GM19239 (cell line): ENCODE data around the gene PKIB.

Experiments used
- DNase-seq: peaks from one replicate; pipeline ENCODE4 v3.0.0; 2011; ENCODE audit warnings: low spot score; ENCODE audit not compliant: insufficient read length
- FAIRE-seq: peaks from 2 replicates; lab custom pipeline; 2011; peaks lifted over from hg19 to GRCh38; lab: Jason Lieb, UNC

Gene PKIB

DNA sequence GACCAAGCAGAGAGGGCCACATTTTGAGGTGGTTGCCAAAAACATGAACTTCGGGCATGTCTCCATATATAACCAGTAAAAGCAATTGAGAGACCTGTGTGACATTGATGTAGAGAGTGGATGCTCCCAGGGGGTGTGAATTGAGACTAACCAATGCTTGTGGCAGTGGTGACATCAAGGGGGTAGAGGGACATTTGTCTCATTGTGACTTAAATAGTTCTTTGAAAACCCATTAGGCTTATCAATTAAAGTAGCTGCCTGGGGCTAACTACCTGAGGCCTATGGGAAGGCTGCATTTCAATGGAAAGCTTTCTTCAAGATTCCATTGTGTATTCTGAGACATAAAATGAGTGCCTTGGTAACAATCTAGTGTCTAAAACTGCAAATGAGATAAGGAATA lies 87.3 kb downstream of the PKIB start:
- FAIRE-seq (no peak), DNase-seq (no peak)

GRCh38 chr6:122701666-122702065 lies 91.5 kb downstream of the PKIB start:
- no peak for DNase-seq
- no peak for FAIRE-seq

DNA sequence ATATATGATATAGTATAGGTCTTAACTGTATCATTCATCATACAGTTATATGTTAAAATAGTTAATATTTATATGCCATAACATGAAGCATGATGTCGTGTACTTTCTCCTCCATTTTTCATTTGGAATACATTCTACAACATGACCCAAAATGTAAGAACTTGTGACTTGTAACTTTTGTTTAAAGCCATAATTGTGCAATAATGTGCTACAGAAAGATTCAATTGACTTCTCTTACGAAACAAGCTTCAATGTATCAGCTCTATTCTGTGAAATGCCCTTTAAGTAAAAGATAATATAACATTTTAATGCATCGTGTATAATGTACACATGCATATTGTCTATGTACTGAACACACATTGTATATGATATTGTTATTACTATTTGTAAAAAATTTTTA lies 92.6 kb downstream of the PKIB start:
- DNase-seq, result no peak
- FAIRE-seq, result no peak

DNA sequence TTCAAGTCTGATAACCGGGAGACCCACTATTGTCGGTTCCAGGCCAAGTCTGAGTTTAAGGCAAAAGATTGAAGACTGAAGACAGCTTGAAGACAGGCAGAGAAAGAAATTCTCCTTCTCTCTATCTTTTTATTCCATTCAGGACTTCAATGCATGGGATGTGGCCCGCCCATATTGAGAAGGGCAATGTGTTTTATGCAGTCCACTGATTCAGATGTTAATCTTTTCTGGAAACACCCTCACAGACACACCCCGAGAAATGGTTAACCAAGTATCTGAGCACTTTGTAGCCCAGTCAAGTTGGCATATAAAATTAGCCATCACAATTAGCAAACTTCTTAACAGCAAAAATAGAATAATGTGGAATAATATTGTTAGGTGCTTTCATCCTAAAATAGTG lies 93.9 kb downstream of the PKIB start:
- no peak for FAIRE-seq
- DNase-seq, result no peak

GRCh38 chr6:122709922-122710512 lies 99.8 kb downstream of the PKIB start:
- no peak for DNase-seq
- no peak for FAIRE-seq

DNA sequence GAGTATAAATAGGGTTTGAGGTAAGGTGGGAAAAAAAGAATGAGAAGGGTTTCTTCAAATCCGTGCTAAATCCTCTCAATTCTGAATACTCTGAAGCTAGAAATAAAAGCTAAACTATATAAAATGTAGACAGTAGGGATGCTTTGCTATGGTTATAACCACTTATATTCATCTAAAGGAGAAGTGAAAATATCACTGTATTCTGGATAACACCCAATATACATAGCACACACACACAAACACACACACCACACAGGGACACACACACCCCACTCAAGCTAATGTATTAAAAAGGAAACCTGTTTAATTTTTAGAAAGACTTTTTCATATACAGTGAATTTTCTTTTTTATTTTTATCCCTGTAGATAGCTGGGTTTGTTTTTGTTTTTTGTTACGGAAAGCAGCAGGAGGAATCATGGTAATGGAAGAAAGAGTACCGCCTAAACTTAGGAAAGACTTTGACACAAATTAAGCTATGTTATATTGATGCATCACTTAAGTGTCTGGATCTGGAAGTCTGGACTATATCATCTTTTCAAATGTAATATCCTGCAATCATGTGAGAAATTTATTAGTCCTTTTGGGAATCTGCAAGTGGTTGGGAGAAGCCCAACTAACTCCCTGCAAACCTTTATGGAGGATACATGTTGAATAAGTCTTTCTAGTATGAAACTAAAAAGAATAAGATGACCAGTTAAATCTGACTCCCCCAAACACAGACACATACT lies 100.9 kb downstream of the PKIB start:
- FAIRE-seq (no peak), DNase-seq (no peak)

- FAIRE-seq, result no peak
- DNase-seq, result no peak
Observed at GRCh38 chr6:122712093-122712447, 101.9 kb downstream of the PKIB start.

- no peak for DNase-seq
- FAIRE-seq, result no peak
Observed at GRCh38 chr6:122712448-122713137, 102.4 kb downstream of the PKIB start.

DNA sequence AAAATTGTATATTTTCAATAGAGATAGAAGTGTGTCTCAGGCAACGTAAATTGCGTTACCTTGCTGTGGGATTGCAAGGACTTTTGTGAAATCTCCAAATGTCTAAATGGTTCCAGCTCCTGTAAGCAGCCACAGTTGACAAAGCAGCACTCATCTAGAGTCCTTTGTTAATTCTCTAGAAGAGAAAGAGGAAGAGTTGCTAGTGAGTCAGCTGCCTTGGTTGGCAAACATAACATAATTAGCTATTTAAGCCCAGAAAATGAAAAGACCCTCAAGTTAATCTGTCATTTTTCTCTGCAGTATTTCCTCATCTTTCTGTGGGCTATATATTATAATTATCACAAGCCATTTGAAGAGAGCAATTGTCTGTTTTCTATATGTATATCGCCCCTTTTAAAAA lies 102.9 kb downstream of the PKIB start:
- FAIRE-seq (no peak), DNase-seq (no peak)

DNA sequence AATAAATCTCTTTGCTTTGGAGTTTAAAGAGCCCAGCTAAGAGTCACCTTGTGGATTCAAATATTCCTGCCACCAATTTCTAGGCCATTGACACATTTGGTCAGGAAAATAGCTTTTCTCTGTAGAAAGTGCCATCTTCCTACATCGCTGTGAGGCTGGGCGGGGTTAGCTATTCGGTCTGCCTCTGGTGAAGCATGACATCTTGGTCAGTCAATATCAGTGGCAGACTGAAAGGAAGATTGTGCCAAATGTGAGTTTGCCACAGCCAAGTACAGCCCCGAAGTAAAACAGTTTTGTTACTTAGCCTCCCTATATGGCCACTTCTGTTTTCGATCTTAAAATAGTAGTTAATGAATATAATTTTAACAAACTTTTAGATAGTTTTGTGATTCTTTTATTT lies 103.9 kb downstream of the PKIB start:
- no peak for DNase-seq
- no peak for FAIRE-seq

DNA sequence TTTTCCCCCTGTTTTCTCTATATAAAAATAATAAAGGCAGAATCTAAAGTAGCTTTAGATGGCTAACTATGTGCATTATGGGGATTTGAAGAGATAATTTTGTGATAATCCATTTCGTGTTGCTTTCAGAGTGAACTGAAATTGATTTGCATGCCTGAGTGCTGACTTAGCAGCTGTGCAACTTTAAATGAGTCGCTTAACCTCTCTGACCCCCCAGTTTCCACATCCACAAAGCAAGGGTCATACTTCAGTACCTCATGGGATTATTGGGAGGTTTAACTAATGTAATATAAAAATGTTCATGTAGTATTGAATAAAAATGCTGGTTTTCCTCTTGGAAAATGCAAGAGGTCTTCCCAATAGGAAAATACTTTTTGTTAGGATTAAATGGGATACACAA lies 105.5 kb downstream of the PKIB start:
- FAIRE-seq, result no peak
- DNase-seq, result no peak

- DNase-seq (no peak), FAIRE-seq (no peak)
Observed at GRCh38 chr6:122717350-122717749, 107.1 kb downstream of the PKIB start.

GRCh38 chr6:122718616-122719015 lies 108.4 kb downstream of the PKIB start:
- FAIRE-seq (no peak), DNase-seq (no peak)

DNA sequence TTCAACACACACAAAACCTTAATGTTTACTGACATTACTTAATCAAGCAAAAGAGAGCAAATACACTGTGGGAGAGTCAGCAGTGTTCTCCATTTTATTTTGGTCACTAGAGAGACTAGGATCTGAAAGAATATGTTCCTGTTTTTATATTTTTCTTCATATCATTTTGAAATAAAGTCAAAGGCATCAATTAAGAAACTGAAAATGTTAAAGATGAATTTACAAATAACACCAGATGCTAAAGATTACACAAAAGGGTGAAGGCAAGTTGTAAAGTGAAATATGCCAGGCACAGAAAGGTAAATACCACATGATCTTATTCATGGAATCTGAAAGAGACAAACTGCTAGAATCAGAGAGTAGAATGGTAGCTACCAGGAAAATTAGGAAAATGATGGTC lies 109.0 kb downstream of the PKIB start:
- FAIRE-seq, result no peak
- DNase-seq, result no peak

DNA sequence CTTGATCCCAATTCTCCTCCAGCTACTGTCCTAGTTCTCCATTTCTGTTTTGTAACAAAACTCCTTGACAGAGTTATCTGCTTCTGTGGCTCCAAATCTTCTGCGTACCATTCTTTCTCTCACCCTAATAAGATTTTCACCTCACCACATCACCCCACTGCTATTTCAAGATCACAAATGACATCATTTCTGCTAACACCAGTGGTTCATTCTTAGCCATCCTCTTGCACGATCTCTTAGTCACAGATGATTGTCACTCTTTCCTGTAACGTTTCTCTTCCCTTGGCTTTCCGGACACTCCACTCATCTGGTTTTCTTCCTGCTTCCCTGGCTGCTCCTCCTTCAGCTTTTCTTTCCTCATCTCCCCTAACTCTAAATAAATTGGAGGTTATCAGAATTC lies 112.5 kb downstream of the PKIB start:
- FAIRE-seq, result no peak
- DNase-seq, result no peak

DNA sequence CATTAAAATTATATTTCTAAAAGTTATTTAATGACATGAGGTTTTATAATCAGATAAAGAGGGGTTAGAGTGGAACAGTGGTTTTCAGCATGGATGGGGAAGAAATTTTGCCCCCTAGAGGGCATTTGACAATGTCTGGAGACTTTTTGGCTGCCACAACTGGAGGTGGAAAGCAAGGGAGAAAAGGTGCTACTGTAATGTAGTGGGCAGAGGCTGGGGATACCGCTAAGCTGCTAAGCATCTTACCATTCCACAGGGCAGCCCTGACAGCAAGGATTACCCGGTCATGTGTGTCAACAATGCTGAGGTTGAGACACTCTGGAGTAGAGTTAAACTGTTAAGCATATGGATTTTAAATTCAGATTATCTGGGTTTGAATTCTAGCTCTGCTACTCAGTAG lies 116.4 kb downstream of the PKIB start:
- DNase-seq, result no peak
- FAIRE-seq, result no peak

DNA sequence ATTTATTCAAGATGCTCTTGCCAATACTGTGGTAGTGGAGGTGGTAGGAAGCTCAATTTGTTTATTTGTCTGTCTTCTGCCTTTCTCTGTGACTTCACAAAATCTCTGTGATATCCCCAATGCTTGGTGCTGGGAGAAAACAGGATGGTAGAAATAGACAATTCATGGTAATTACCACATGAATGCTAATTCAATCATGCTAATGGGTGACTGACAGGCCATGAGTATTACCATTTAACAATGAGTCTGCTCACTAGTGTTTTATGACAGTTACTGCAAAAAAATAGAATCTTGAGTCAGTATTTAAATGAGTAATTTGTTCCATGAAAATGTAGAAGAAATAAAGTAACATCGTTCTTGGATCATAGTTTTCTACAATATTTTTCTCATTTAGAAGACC lies 117.0 kb downstream of the PKIB start:
- no peak for DNase-seq
- FAIRE-seq, result no peak

- FAIRE-seq (no peak), DNase-seq (no peak)
Observed at GRCh38 chr6:122730334-122730733, 120.1 kb downstream of the PKIB start.

DNA sequence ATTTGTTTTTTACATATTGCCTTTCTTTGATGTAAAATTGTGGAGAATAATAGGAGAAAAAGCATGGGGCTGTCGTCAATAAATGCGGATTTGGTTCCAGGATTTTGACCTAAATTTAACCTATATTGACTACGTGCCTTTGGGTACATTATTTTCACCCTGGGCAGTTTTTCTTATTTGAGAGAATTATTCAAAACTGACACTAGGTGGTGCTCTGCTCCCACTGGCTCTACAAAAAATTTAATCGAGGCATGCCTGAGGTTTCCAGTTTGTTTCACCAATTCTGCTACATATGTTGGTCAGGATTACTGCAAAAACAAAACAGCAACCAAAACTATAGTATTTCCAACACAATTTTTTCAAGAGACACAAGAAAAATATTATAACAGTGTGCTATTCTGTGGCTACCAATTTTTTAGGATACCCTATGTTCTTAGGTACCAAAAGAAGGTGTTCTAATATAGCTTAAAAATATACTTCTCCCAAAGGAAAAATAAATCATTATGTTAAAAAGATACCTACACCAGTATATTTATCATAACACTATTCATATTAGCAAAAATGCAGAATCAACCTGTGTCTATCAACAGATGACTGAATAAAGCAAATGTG lies 120.7 kb downstream of the PKIB start:
- FAIRE-seq (peak; percentile 33), DNase-seq (no peak)

GRCh38 chr6:122733259-122733658 lies 123.1 kb downstream of the PKIB start:
- DNase-seq (no peak), FAIRE-seq (no peak)
